H1 (cell line): Measurements from ENCODE around the gene SPDYE6. TPM values are rescaled to one million over a fixed set of nuclear protein-coding genes. Genes with fewer than 3 reads are reported as not detected.

ENCODE experiments used
- CTCF ChIA-PET: fragments of 300-600 bp; sonication (Branson Sonifier 250); formaldehyde crosslinking; loops from one replicate; lab custom pipeline; 2021; ENCODE audit not compliant: partially characterized antibody; lab: Charles Lee
- POLR2A ChIA-PET: fragments of 300-600 bp; sonication (Branson Sonifier 250); formaldehyde crosslinking; loops from one replicate; lab custom pipeline; 2021; ENCODE audit warnings: inconsistent platforms; ENCODE audit not compliant: partially characterized antibody; lab: Charles Lee
- DNase-seq, 2 experiments: peaks; one replicate each; pipeline versions ENCODE4 v3.0.0 to v3.0.0-alpha.2; 2010 to 2022; ENCODE audit warnings: low spot score in 2 of 2, low read depth in 1 of 2, mixed read lengths in 1 of 2
- FAIRE-seq: peaks from 2 replicates; lab custom pipeline; 2011; peaks lifted over from hg19 to GRCh38; lab: Jason Lieb, UNC
- H2AFZ ChIP-seq: 2 replicates; pipeline ENCODE4 v1.8.1; 2012; ENCODE audit warnings: low read length, inconsistent platforms
- H2AK5ac ChIP-seq: 2 replicates; pipeline ENCODE4 v1.6.1; 2013; ENCODE audit warnings: low read depth, low read length
- H2BK120ac ChIP-seq: replicated peaks from 2 replicates; pipeline ENCODE3; 2013; ENCODE audit warnings: low read depth, low read length, inconsistent platforms
- H2BK12ac ChIP-seq: 2 replicates; pipeline ENCODE4 v1.6.1; 2013; ENCODE audit warnings: low read depth, low read length
- H2BK15ac ChIP-seq: 2 replicates; pipeline ENCODE4 v1.6.1; 2013; ENCODE audit warnings: low read length
- H2BK20ac ChIP-seq: 2 replicates; pipeline ENCODE4 v1.6.1; 2013; ENCODE audit warnings: low read length
- H2BK5ac ChIP-seq: 2 replicates; pipeline ENCODE4 v1.6.1; 2013; ENCODE audit warnings: low read depth, low read length
- H3K14ac ChIP-seq: 2 replicates; pipeline ENCODE4 v1.6.1; 2013; ENCODE audit warnings: inconsistent platforms; ENCODE audit not compliant: insufficient read length
- H3K18ac ChIP-seq: 2 replicates; pipeline ENCODE4 v1.6.1; 2013; ENCODE audit warnings: low read length; ENCODE audit errors: extremely low read depth
- H3K23ac ChIP-seq: 2 replicates; pipeline ENCODE4 v1.6.1; 2013; ENCODE audit warnings: inconsistent platforms; ENCODE audit not compliant: insufficient read length
- H3K23me2 ChIP-seq: 2 replicates; pipeline ENCODE4 v1.6.1; 2013; ENCODE audit warnings: low read depth, low read length
- H3K27ac ChIP-seq: 2 replicates; pipeline ENCODE4 v1.6.1; 2011; ENCODE audit warnings: low read depth, low read length, inconsistent platforms
- H3K27me3 ChIP-seq, 4 experiments: replicated peaks in 1 of 4; 1 replicate in 1 of 4; 2 replicates in 3 of 4; pipeline versions ENCODE4 v1.6.1 to v1.8.1; 2011 to 2013; ENCODE audit warnings: low read length in 3 of 4, mild to moderate bottlenecking in 3 of 4, inconsistent platforms in 2 of 4, mixed read lengths in 2 of 4, moderate library complexity in 1 of 4; ENCODE audit not compliant: control insufficient read depth in 3 of 4, insufficient read depth in 3 of 4; ENCODE audit errors: extremely low read depth in 1 of 4
- H3K36me3 ChIP-seq, 4 experiments: 2 replicates each; pipeline versions ENCODE4 v1.6.1 to v1.8.1; 2011 to 2013; ENCODE audit warnings: mild to moderate bottlenecking in 4 of 4, low read length in 3 of 4, moderate library complexity in 2 of 4, control low read depth in 1 of 4, inconsistent platforms in 1 of 4; ENCODE audit not compliant: insufficient read depth in 4 of 4, control insufficient read depth in 2 of 4
- H3K4ac ChIP-seq: replicated peaks from 2 replicates; pipeline ENCODE3; 2013; ENCODE audit warnings: low read length, low read depth, mixed read lengths, inconsistent platforms; ENCODE audit not compliant: insufficient read length
- H3K4me1 ChIP-seq, 4 experiments: replicated peaks in 1 of 4; 1 replicate in 1 of 4; 2 replicates in 3 of 4; pipeline versions ENCODE4 v1.6.1 to v1.8.1; 2011 to 2013; ENCODE audit warnings: low read length in 3 of 4, inconsistent platforms in 2 of 4, mixed read lengths in 1 of 4; ENCODE audit not compliant: insufficient read depth in 4 of 4, control insufficient read depth in 3 of 4
- H3K4me2 ChIP-seq, 2 experiments: 2 replicates each; pipeline versions ENCODE4 v1.6.1 to v1.8.1; 2011 to 2013; ENCODE audit warnings: low read depth in 2 of 2, low read length in 2 of 2, control low read depth in 1 of 2, inconsistent platforms in 1 of 2, mild to moderate bottlenecking in 1 of 2; ENCODE audit not compliant: insufficient read depth in 1 of 2
- H3K4me3 ChIP-seq, 4 experiments: fragments of 200-600, 300-600 bp in 1 of 4; sonication (generic), shearing (Covaris generic), sonication (Bioruptor Twin) in 1 of 4; 2 replicates each; pipeline versions ENCODE4 v1.5.1 to v1.8.1; 2011 to 2016; ENCODE audit warnings: low read length in 4 of 4, low read depth in 3 of 4, control low read depth in 2 of 4, inconsistent platforms in 2 of 4, mild to moderate bottlenecking in 2 of 4, mixed read lengths in 1 of 4, moderate library complexity in 1 of 4; ENCODE audit not compliant: insufficient read depth in 2 of 4; ENCODE audit errors: extremely low read depth in 1 of 4
- H3K56ac ChIP-seq: replicated peaks from 2 replicates; pipeline ENCODE3; 2013; ENCODE audit warnings: low read depth, mild to moderate bottlenecking, mixed read lengths, low read length, inconsistent platforms; ENCODE audit not compliant: insufficient read length
- H3K79me1 ChIP-seq: 2 replicates; pipeline ENCODE4 v1.6.1; 2013; ENCODE audit warnings: low read depth, low read length, control low read depth
- H3K79me2 ChIP-seq, 2 experiments: 2 replicates each; pipeline versions ENCODE4 v1.6.1 to v1.8.1; 2012 to 2013; ENCODE audit warnings: low read length in 2 of 2, mild to moderate bottlenecking in 2 of 2, inconsistent platforms in 1 of 2; ENCODE audit not compliant: insufficient read depth in 2 of 2, control insufficient read depth in 1 of 2
- H3K9ac ChIP-seq, 4 experiments: replicated peaks in 1 of 4; 1 replicate in 1 of 4; 2 replicates in 3 of 4; pipeline versions ENCODE4 v1.6.1 to v1.8.1; 2011 to 2013; ENCODE audit warnings: low read depth in 3 of 4, low read length in 3 of 4, control low read depth in 2 of 4, mild to moderate bottlenecking in 2 of 4, moderate library complexity in 2 of 4, inconsistent platforms in 1 of 4; ENCODE audit errors: extremely low read depth in 1 of 4
- H3K9me3 ChIP-seq, 2 experiments: 2 replicates each; pipeline versions ENCODE4 v1.6.1 to v1.8.1; 2012 to 2013; ENCODE audit warnings: mild to moderate bottlenecking in 2 of 2, moderate library complexity in 2 of 2, control low read depth in 1 of 2, inconsistent platforms in 1 of 2, low read depth in 1 of 2, low read length in 1 of 2, mixed read lengths in 1 of 2; ENCODE audit not compliant: insufficient read depth in 2 of 2
- H4K20me1 ChIP-seq, 2 experiments: replicated peaks in 1 of 2; 2 replicates each; pipeline versions ENCODE3 to v1.8.1; 2011 to 2013; ENCODE audit warnings: inconsistent platforms in 2 of 2, low read length in 2 of 2, mild to moderate bottlenecking in 1 of 2; ENCODE audit not compliant: insufficient read depth in 2 of 2, control insufficient read depth in 1 of 2
- H4K5ac ChIP-seq: 2 replicates; pipeline ENCODE4 v1.6.1; 2013; ENCODE audit warnings: low read length, low read depth, mixed read lengths, inconsistent platforms; ENCODE audit not compliant: insufficient read length
- H4K8ac ChIP-seq: 2 replicates; pipeline ENCODE4 v1.8.0; 2013; ENCODE audit warnings: mild to moderate bottlenecking, moderate library complexity, low read length, inconsistent platforms; ENCODE audit not compliant: insufficient read depth; ENCODE audit errors: extremely low read depth
- H4K91ac ChIP-seq: replicated peaks from 2 replicates; pipeline ENCODE3; 2013; ENCODE audit warnings: low read length, mixed read lengths, inconsistent platforms; ENCODE audit not compliant: insufficient read length
- PHF8 ChIP-seq: fragments of 200-600 bp; sonication (generic); conservative IDR thresholded peaks from 2 replicates; pipeline ENCODE4 v1.7.1; 2012; ENCODE audit warnings: low read depth, mild to moderate bottlenecking, inconsistent platforms, low read length, moderate library complexity
- POLR2A ChIP-seq, 2 experiments: IDR thresholded peaks; 1 replicate in 1 of 2; 2 replicates in 1 of 2; pipeline ENCODE4 v1.6.1; 2011; ENCODE audit warnings: low read depth in 2 of 2, low read length in 2 of 2, mild to moderate bottlenecking in 2 of 2; ENCODE audit errors: control extremely low read depth in 1 of 2
- WGBS, 2 experiments: shearing (Covaris generic) in 1 of 2; methylation state at CpG; one replicate each; pipeline versions ENCODE4 v1.1.6 to v1.1.7; 2013 to 2015; ENCODE audit warnings: low lambda C conversion rate in 2 of 2, mixed read lengths in 2 of 2, inconsistent platforms in 1 of 2, low coverage in 1 of 2, missing lambda C conversion rate in 1 of 2; ENCODE audit not compliant: insufficient replicate concordance in 2 of 2, insufficient coverage in 1 of 2, insufficient read length in 1 of 2; ENCODE audit errors: extremely low coverage in 1 of 2, missing lambda C conversion rate in 1 of 2; 5-methylcytosine and 5-hydroxymethylcytosine counted together
- polyA plus RNA-seq, 7 experiments: library from polyadenylated mRNA; depleted of rRNA in 3 of 7; stranded (reverse) in 5 of 7; unstranded in 2 of 7; fragments of >200 nt in 5 of 7; fragments of 200-250 nt in 2 of 7; gene quantifications; 1 replicate in 5 of 7; 2 replicates in 1 of 7; 4 replicates in 1 of 7; pipeline versions ENCODE4 v1.2.1 to v1.2.3, GENCODE V29; 2011 to 2013; ENCODE audit warnings: missing spikeins in 2 of 7, mixed read lengths in 2 of 7
- total RNA-seq: library from RNA; stranded (reverse); fragmentation: NEBNext Ultra II Directional; extraction: Animal tissue kit (Norgen Biotek cat#: 25700); gene quantifications from 2 replicates; pipeline ENCODE4 v1.2.1, GENCODE V29; 2021

The SPDYE6 gene
- total and polyA plus RNA-seq, 2 of the 8 experiments (the other 6 are each of a cell fraction or from before 2014, with no cell fraction given) = not detected

GRCh38 chr7:102320181-102320580 is 36.1 kb downstream of the SPDYE6 start:
- H2BK20ac ChIP-seq = no peak overlapping the region
- TF ChIP-seq POLR2A (IDR thresholded peaks at IDR 0.05; ENCODE audit: control extremely low read depth in 1 of 2, low read depth in 2 of 2, low read length in 2 of 2) (no peak), PHF8 (no peak)
- TF ChIP-seq, all 59 proteins: peak for 0
- Histone ChIP-seq H3K23me2 (peaks cover 5% of the 10 kb centered on the region), H4K20me1 (peaks cover 0 to 7% of the 10 kb centered on the region in 2 experiments), H3K14ac (no peak overlapping the region), H3K4me2 (no peak overlapping the region; a peak in 1 of 4 replicates), H4K8ac (no peak overlapping the region), H4K5ac (no peak overlapping the region), H2BK5ac (no peak overlapping the region), H3K79me1 (no peaks in the 10 kb centered on the region), H3K79me2 (no peaks in the 10 kb centered on the region), H3K4me1 (peaks cover 4 to 12% (median 8%) of the 10 kb centered on the region in 4 experiments; a peak in 6 of 7 replicates), H3K27me3 (peaks cover 0 to 2% (median 0%) of the 10 kb centered on the region in 4 experiments; a peak in 3 of 7 replicates), H2AFZ (no peak overlapping the region), H3K23ac (no peak overlapping the region), H3K4me3 (no peak overlapping the region), H2BK12ac (no peak overlapping the region; the same call in 1 of the 2 replicates), H3K18ac (no peak overlapping the region), H3K9ac (no peak overlapping the region), H2BK120ac (no peak overlapping the region), H4K91ac (peak overlapping the region; percentile 51), H2BK15ac (no peak overlapping the region), H3K27ac (no peak overlapping the region), H3K4ac (no peak overlapping the region), H3K9me3 (no peaks in the 10 kb centered on the region), H3K56ac (no peak overlapping the region), H3K36me3 (no peaks in the 10 kb centered on the region; a peak in 1 of 8 replicates), H2AK5ac (no peak overlapping the region)
- DNase-seq (no peak), FAIRE-seq (no peak)
- 94% methylated on average over 14 of the region's 14 CpGs; no CpG with 5 or more reads in 1 of the 2 experiments for WGBS, 2 experiments
- POLR2A ChIA-PET = interaction anchor here (1.0 to 1.5 kb wide), 3 partner anchors 17 to 152 kb away, joined by 3 to 5 read pairs (median 4); no protein-coding TSS in a partner anchor
- CTCF ChIA-PET = interaction anchor here (0.9 to 8.6 kb wide), 4 partner anchors 11 to 95 kb away, joined by 4 to 134 read pairs (median 30); no protein-coding TSS in a partner anchor
